HG02938 (cell line): ENCODE measurements around the gene TCEA3.

Experiments used
- ATAC-seq: cut with Tn5 transposase; IDR thresholded peaks from one replicate; pipeline ENCODE4 v1.9.1; 2021; ENCODE audit warnings: mild to moderate bottlenecking, moderate library complexity; ENCODE audit not compliant: unreplicated experiment

TCEA3 gene

DNA sequence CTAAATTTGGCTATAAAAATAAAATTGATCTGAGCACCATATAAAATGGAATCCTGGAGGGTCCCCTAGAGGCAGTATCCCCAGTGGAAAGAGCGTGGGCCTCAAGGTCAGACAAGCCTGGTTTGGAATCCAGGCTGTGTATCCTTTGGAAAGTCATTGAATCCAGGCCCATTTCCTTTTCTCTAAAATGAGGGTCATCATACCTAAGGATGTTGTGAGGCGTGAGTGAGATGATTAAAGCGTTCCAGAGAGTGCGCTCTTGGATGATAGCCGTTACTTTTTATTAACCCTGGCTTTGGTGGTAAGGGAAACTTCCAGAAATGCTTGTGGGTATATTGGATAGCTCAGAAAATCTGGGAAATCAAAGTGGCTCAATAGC is 54.2 kb downstream of the TCEA3 start:
- ATAC-seq: no peak

DNA sequence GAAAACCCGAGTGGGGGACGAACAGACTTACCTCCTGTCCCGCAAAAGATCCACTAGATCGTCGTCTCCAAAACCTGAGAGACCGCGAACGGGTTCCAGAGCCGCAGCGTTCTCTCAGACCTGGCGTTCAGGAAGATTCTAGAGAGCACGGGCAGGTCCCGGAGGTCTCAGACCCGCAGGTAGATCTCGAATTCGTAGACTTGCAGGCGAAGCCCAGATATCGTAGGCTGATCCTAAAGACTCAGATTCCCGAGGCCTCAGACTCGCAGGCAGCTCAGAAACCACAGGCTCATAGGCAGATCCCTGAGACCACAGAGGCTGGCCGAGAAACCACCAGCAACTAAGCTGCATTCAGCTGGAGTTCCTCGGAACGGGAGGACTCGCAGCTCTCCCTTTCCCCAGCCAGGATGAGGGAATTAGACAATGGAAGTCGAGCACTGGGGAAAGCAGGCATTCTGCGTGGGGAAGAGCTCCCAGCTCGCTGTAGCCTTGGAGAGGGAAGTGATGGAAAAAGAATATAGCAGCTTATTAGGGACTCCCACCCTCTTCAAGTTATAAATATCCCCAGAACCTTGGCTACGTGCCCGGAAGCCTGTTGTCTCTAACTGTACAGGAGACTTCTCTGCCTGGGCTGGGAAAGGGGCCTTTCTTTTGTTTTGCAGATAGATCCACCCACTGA is 55.1 kb downstream of the TCEA3 start, which contains the start of gene ZNF436:
Gene ZNF436, minus strand, starts transcription at position 502 of the 679 bp plus-strand sequence. CDS start 1,831 bp downstream, outside the sequence.
- no peak for ATAC-seq

DNA sequence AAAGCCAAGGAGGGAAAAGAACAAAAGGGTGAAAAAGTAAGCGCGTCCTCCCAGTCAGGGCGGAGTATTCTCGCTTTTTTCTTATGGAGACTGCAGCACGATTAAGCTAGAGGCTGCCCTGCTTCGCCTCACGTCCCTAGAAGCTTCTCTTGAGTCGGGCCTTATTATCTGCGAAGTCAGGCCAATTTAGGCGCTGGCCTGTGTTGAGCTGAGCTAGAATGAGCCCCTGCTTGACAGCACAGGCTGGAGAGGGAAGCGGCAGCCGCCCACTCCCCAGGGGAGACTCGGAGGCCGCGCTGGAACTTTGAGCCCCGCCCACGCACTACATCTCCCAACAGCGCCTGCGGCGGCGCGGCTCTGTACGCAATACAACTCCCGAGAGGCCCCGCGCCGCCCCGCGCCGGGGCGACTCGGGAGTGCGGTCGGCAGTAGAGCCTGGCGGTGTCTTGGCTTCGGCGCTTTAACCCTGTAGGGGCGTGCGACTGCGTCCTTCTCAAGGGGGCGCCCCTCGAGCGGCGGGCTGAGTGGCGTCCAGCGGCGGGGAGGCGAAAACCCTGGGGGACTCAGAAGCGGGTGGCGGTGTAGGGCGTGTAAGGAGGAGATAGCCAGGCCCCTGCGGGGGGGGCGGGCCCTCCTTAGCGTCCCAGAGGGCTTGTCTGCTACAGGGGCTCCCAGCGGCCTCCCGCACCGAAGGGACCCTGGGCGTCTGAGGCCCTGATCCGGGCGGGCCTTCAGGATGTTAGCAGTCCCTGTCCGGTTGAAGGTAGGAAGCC is 55.8 kb downstream of the TCEA3 start:
- ATAC-seq: peak; percentile 60

DNA sequence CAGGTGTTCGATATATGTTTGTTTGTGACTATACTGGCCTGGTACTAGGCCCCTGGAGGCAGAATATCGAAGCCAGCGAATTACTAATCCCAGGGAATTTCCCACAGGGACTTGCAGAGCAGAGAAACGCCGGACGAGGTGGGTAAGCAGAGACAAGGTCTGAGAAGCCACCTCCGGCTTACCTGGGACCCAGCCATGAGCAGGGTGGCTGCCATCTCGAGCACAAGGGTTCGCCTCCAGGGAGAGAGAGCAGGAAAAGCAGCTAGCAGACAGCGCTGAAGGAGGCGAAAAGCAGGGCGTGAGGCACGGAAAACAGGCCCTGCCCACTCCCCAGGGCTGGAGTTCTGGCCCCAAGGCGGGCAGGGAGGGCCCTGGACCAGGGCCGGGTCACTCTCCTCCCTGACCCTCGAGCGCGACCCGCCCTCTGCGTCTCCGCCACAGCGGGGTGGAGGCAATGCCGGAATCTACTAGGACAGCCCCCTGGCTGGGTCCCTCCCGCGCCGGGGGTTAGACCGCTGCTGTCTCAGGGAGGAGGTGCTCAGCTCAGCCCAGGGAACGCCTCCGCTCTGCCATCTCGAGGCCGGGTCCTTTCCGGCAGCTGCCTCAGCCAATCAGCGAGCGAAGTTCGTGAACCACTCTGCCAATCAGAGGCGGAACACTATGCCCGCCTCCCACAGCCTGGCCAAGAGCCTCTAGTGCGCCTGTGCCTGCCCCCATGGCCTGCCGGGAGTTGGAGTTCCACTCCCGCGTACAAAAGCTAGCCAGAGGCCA is 56.6 kb downstream of the TCEA3 start:
- peak; percentile 90 for ATAC-seq

DNA sequence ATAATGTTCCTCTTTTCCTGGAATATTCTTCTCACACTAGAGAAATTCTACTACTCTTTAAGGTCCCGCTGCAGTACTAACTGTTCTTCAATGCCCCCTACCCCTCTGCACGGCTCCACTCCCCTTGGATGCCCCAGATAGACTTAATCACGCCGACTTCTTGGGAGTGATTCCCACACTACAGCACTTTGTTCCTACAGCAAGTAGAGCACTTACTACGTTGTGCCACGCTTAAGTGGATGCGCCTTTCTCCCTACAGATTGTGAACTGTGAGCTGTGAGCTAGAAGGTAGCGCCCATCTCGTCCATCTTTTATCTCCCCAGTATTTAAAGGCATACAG is 57.1 kb downstream of the TCEA3 start:
- no peak for ATAC-seq

DNA sequence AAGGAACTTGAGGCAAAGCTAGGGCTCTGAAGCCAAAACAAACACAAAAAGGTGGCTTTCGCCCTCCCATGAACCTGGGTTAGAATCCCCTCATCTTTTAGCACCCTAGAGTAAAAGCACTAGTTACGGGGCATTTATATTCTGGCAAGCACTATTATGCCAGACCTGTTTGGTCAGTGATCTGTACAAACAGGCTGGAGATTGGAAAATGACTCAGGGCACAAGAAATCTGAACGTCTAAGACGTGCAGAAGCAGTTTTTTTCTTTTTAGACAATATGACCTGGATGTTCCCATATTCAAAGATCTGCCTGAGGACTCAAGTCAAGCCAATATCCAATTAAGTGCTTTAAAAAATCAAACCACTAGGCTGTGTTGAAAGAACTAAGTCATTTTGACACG is 58.0 kb downstream of the TCEA3 start:
- no peak for ATAC-seq

DNA sequence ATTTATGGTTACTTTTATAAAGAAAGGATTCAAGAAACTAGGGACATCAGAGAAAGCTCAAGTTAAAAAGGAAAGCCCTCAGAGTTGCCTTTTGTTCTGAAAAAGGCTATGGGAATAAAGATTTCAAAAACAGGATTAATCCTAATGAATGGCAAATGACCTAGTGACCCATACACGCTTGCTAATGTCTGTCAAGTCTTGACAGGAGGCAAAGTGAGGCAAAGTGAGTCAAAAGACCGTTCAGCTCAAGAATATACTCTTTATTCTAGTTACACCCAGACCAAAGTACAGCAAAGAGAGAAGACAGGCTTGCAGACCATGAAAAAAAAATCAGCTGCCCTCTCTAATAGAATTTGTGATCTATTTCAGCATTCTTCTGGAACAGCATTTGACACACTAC is 58.4 kb downstream of the TCEA3 start:
- ATAC-seq: no peak

DNA sequence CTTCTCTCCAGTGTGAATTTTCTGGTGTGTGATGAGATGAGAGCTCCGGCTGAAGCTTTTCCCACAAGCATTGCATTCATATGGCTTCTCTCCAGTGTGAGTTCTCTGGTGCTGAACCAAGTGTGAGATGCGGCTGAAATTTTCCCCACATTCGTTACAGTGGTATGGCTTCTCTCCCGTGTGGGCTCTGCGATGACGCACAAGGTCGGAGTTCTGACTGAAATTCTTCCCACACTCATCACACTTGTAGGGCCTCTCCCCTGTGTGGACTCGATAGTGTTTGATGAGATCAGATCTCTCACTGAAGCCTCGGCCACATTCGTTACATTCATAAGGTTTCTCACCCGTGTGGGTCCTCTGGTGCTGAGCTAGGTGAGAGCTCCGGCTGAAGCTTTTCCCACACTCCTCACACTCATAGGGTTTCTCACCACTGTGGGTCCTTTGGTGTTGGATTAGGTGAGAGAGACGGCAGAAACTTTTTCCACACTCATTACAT is 62.3 kb downstream of the TCEA3 start:
- ATAC-seq: no peak

DNA sequence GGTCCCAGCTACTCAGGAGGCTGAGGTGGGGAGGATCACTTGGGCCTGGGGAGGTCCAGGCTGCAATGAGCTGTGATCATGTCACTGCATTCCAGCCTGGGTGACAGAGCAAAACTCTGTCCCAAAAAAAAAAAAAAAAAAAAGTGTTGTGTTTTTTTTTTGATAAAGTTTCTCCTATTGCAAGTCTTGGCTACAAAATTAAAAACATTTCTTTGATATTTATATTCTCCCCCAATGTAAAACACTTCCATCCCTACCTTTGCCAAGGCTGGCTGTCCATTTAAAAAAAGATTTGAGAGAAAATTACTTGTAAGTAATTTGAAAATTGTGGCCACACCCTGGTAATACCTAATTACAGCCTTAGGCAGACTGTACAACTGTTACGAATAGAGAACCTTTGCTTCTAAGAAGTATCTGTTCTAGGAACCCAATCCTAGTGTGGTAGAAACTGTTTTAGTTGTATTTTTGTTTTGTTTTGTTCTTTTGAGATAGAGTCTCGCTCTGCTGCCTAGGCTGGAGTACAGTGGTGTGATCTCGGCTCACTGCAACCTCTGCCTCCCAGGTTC is 66.2 kb downstream of the TCEA3 start:
- ATAC-seq: no peak

DNA sequence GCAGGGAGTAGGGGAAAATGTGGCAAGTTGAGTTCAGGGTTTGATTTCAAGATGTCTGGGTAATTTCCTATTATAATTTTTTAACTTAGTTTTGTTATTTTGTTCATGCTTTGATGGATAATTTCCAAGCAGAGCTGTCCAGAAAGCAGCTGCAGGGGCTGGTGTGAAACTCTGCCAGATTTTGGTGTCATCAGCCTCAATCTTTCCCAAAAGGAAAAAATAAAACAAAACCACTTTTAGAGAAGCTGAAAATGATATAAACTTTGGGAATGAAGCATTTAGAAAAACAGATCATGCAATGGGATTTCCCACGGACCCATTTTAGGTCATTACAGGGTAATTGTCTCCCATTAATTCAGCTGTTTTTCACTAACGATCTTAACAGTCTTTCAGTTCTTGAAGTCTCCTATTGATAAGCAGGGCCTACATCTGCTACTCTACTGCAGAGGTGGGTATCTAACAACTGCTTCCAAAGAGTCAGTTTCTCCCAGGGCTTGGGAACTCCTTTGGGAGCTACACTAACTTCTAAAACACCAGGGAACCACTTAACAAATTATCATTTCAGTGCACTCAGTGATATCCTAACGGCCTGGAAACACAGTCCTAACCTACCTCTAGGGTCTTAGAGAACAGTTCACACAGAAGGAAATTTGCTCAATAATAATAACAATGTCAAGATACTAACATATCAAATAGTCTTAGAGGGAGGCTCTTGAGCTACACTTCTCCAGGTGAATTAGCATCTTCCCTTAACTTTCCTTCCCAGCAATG is 67.2 kb downstream of the TCEA3 start:
- no peak for ATAC-seq

DNA sequence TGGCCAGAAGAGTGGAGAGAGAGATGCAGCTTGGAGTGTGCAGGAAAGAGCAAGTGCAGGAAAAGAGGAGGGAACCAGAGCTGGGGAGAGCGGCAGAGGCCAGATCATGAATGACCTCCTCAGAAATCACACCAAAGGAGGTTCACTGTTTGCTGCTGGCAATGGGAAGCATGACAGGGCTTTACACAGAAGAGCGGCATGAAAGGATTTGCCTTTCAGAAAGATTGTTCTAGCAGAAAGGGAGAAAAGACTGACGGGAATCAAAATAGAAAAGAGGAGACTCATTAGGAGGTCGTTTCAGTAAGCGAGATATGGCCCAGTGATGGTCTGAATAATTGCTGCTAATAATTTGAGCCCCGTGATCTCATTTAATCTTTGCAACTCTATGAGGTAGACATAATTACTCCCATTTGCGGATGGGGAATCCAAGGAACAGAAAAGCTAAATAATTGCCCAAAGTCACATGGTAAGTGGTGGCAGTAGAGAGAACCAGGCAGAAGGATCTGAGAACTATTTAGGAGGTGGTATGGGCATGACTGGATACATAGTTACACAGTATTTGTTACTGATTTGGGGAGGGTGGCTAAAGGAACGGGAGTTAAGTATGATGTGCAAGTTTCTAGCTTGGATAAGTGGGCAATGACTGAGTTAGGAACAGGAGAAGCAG is 67.9 kb downstream of the TCEA3 start:
- no peak for ATAC-seq

DNA sequence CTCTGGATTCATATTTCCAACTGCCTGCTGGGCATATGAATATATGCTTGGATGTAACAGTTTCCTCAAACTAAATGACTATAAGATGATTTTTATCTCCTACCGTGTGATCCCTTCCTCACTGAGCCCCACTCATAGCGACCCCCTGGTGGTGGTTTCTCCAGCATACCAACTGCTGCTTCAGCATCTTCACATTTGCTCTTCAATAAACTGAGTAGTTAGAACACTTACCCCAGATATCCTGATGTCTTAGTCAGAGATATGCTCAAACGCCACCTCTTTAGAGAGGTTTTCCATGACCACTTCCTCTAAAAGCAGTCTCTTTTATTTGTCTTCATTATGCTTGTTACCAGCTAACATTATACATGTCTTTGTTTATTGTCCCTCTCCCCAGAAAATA is 70.3 kb downstream of the TCEA3 start:
- ATAC-seq: no peak

DNA sequence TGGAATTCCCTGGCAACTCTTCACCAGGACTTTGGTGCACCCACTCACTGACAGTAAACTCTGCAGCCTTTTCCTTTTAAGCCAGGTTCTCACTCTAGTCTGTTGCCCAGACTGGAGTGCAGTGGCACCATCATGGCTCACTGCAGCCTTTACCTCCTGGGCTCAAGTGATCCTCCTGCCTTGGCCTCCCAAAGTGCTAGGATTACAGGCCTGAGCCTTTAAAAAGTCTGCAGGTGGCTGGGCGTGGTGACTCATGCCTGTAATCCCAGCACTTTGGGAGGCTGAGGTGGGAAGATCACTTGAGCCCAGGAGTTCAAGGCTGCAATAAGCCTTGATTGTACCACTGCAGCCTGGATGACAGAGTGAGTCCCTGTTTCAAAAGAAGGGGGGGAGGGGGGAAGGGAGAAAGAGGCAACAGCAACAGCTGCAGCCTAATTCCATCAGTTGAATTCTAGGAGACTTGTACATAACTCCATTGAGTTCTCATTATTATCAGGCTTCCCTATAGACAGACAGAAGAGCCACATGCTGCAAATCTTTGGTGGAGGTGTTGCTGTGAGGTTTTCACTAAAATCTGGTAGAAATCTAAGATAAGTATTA is 72.4 kb downstream of the TCEA3 start:
- ATAC-seq: no peak

DNA sequence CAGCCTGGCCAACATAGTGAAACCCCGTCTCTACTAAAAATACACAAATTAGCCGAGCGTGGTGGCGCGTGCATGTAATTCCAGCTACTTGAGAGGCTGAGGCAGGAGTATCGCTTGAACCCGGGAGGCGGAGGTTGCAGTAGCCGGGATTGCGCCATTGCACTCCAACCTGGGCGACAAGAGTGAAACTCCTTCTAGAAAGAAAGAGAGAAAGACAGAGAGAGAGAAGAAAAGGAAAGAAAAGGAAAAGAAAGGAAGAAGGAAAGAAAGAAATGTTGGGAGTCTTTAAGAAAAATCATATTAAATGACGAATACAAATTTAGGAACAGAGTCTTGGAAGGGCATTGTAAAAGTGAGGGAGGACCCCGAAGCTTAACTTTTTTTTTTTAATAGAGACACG is 78.6 kb downstream of the TCEA3 start:
- ATAC-seq: no peak

DNA sequence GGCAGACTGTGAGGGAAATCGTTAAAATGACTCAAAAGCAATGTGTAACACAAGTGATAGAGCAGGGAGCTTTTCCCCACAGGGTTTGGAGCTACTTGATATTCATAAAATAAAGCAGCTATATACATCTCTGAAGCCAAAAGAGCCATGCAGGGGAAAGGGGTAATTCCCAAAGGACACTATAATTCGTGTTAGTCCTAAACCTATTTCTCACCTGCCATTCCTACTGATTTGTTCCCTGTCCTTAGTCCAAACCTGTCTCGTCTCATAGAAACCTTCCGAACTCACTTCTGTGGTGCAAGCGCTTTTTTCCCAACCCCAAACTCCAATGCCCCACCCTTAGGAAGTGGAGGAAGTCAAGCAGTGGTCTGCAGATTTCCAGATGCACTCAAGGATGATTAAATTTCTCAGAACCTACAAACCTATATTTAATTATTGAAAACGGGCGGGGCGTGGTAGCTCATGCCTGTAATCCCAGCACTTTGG is 79.5 kb downstream of the TCEA3 start:
- peak; percentile 3 for ATAC-seq

DNA sequence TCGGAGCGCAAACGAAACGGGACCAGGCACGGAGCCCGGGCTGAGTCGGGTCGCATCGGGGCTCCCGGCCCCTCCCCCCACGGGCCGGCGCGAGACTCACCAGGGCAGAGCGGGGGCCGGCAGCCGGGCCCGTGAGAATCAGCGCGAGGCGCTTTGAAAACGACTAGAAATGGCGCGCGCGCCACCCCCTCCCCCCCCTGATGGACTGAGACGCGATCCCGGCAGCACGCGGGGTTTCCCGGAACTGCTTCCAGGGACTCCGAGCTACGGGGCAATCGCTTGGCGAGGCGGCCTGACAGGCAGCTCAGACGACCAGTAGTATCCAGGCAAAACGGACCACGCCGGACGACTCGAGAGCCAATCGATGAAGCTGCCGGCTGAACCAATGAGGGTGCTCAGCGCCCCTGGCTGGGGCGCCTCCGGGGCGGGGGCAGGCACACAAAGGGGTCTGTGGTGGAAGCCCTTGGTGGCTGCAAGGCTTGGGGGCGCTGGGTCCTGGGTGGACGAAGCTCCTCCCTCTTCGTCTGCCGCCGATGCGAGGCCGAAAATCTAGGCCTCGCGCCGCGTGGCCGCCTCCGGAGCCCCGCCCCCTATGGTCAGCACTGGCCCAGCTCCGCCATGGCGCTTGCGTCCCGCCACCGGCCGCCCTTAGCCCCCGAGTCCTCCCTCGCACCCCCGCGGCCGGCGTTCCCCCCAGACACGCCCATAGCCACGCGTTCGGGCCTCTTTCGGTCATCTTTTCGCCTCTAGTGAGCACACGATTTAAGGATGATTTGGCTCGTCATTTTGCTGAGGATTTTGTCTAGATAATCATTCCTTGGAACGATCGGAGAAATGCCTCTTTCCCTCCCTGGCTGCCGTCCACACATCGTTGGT is 80.2 kb downstream of the TCEA3 start, which contains the start of gene HNRNPR:
Gene HNRNPR, minus strand, starts transcription at position 174 of the 876 bp plus-strand sequence. CDS start 3,276 bp downstream, outside the sequence.
- peak; percentile 94 for ATAC-seq

DNA sequence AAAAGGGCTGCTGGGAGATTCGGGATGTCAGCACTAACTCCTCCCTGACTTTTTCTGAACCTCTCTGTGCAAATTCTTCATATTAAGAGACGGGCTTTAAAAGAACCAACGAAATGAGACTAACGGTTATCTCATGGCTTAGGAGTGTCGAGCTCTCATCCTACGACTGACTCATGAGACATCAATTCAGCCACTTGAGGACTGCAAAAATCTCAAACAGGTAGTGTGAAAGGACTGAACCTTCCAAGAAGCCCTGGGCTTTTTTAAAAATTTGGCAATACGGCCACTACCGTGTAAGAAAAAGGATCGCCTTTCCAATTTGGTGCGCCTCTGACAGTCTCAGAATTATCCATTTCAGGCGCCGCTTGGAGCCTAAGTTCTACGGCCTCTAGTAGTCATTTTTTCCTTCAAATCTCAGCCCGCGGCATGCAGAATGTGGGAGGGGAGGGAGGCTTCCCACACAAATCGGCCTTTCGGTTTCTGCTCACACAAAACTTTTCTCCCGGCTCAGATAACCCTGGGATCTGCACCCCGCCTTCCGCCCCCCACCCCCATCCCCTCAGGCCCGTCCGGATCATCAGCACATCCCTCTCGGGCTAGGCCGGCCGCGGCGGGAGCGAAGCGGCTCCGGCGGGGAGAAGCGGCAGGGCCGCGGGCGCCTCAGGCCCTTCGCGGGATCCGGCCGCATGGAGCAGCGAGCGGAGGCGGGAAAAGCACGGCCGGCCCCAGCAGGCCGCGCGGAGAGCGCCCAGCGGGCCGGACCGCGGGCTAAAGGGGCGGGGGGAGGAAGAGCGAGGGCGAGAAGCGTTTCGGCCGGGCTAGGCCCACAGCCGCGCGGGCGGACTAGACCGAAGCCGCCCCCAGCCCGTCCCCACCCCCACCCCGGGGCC is 81.1 kb downstream of the TCEA3 start:
- no peak for ATAC-seq
